IMR-90 (cell line): ENCODE data around the gene GPSM1. TPM values are rescaled to one million over a fixed set of nuclear protein-coding genes. Genes with fewer than 3 reads are reported as not detected.

Source experiments
- ATAC-seq: fragments of 200-7000 bp; cut with Tn5 transposase; 2 replicates; pipeline ENCODE4 v1.9.1; 2020; ENCODE audit warnings: low read depth, mild to moderate bottlenecking, moderate library complexity
- BruUV-seq: library from RNA; stranded (reverse); fragments of 400-500 nt; replicated peaks from 2 replicates; lab custom pipeline; 2021; lab: Mats Ljungman, UMichigan
- CTCF ChIA-PET: fragments of 300-600 bp; formaldehyde crosslinking; extraction: SDS; loops from one replicate; lab custom pipeline; 2021; ENCODE audit warnings: antibody characterized with exemption; lab: Yijun Ruan, JAX
- POLR2A ChIA-PET: fragments of 300-600 bp; sonication (Branson Sonifier 250); formaldehyde crosslinking; loops from one replicate; lab custom pipeline; 2022; ENCODE audit warnings: antibody characterized with exemption; ENCODE audit not compliant: unreplicated experiment; lab: Charles Lee
- DNase-seq: peaks from one replicate; pipeline ENCODE4 v3.0.0; 2013
- H2AFZ ChIP-seq: replicated peaks from 2 replicates; pipeline ENCODE3; 2013; ENCODE audit warnings: low read length, mild to moderate bottlenecking; ENCODE audit not compliant: poor library complexity
- H2AK5ac ChIP-seq: 2 replicates; pipeline ENCODE4 v1.6.1; 2013; ENCODE audit warnings: low read depth, low read length, inconsistent platforms
- H2AK9ac ChIP-seq: replicated peaks from 2 replicates; pipeline ENCODE3; 2013; ENCODE audit warnings: mild to moderate bottlenecking, low read depth, low read length, moderate library complexity; ENCODE audit not compliant: poor library complexity
- H2BK120ac ChIP-seq: 2 replicates; pipeline ENCODE4 v1.6.1; 2013; ENCODE audit warnings: low read depth, low read length, inconsistent platforms
- H2BK15ac ChIP-seq: 3 replicates; pipeline ENCODE4 v1.6.1; 2013; ENCODE audit warnings: low read depth, low read length, inconsistent platforms
- H2BK20ac ChIP-seq: 2 replicates; pipeline ENCODE4 v1.6.1; 2013; ENCODE audit warnings: low read depth, mild to moderate bottlenecking, inconsistent platforms, low read length, moderate library complexity
- H2BK5ac ChIP-seq: 2 replicates; pipeline ENCODE4 v1.6.1; 2013; ENCODE audit warnings: mild to moderate bottlenecking, low read depth, low read length, inconsistent platforms; ENCODE audit not compliant: poor library complexity, severe bottlenecking
- H3K14ac ChIP-seq: replicated peaks from 2 replicates; pipeline ENCODE4 v1.6.1; 2013; ENCODE audit warnings: low read depth, low read length, inconsistent platforms
- H3K18ac ChIP-seq: 2 replicates; pipeline ENCODE4 v1.6.1; 2013; ENCODE audit warnings: low read depth, low read length, control low read depth
- H3K23ac ChIP-seq: 2 replicates; pipeline ENCODE4 v1.6.1; 2013; ENCODE audit warnings: low read depth, low read length, inconsistent platforms
- H3K27ac ChIP-seq: 2 replicates; pipeline ENCODE4 v1.5.1; 2013; ENCODE audit warnings: mild to moderate bottlenecking, control low read depth, low read length; ENCODE audit not compliant: insufficient read depth
- H3K27me3 ChIP-seq: 2 replicates; pipeline ENCODE4 v1.6.1; 2013; ENCODE audit warnings: low read length; ENCODE audit not compliant: control insufficient read depth, insufficient read depth
- H3K36me3 ChIP-seq: 2 replicates; pipeline ENCODE4 v1.6.1; 2013; ENCODE audit warnings: low read length, mixed read lengths; ENCODE audit not compliant: control insufficient read depth, insufficient read depth
- H3K4ac ChIP-seq: 2 replicates; pipeline ENCODE4 v1.6.1; 2013; ENCODE audit warnings: low read depth, low read length, inconsistent platforms
- H3K4me1 ChIP-seq: 2 replicates; pipeline ENCODE4 v1.6.1; 2013; ENCODE audit warnings: low read length, mixed read lengths; ENCODE audit not compliant: control insufficient read depth, insufficient read depth
- H3K4me2 ChIP-seq: 2 replicates; pipeline ENCODE4 v1.6.1; 2013; ENCODE audit warnings: low read depth, mild to moderate bottlenecking, control low read depth, low read length, moderate library complexity
- H3K4me3 ChIP-seq: 2 replicates; pipeline ENCODE4 v1.5.1; 2013; ENCODE audit warnings: low read depth, mild to moderate bottlenecking, control low read depth, low read length, moderate library complexity; ENCODE audit not compliant: insufficient read depth
- H3K56ac ChIP-seq: 2 replicates; pipeline ENCODE4 v1.6.1; 2013; ENCODE audit warnings: low read length, inconsistent platforms; ENCODE audit not compliant: insufficient read depth; ENCODE audit errors: extremely low read depth
- H3K79me1 ChIP-seq, 2 experiments: 2 replicates each; pipeline ENCODE4 v1.6.1; 2013; ENCODE audit warnings: low read length in 2 of 2, inconsistent platforms in 1 of 2, low read depth in 1 of 2
- H3K9ac ChIP-seq: 2 replicates; pipeline ENCODE4 v1.6.1; 2013; ENCODE audit warnings: low read depth, low read length, control low read depth
- H3K9me1 ChIP-seq: 2 replicates; pipeline ENCODE4 v1.6.1; 2013; ENCODE audit warnings: low read length, inconsistent platforms; ENCODE audit not compliant: insufficient read depth
- H3K9me3 ChIP-seq: 2 replicates; pipeline ENCODE4 v1.6.1; 2013; ENCODE audit warnings: low read length; ENCODE audit not compliant: control insufficient read depth, insufficient read depth
- H4K20me1 ChIP-seq: 2 replicates; pipeline ENCODE4 v1.6.1; 2013; ENCODE audit warnings: low read length, inconsistent platforms; ENCODE audit not compliant: insufficient read depth
- H4K5ac ChIP-seq: 2 replicates; pipeline ENCODE4 v1.6.1; 2013; ENCODE audit warnings: mild to moderate bottlenecking, low read depth, low read length, control low read depth
- H4K8ac ChIP-seq, 2 experiments: 2 replicates each; pipeline ENCODE4 v1.6.1; 2013; ENCODE audit warnings: low read depth in 2 of 2, low read length in 2 of 2, control low read depth in 1 of 2, inconsistent platforms in 1 of 2
- H4K91ac ChIP-seq: 2 replicates; pipeline ENCODE4 v1.6.1; 2013; ENCODE audit warnings: low read depth, low read length, inconsistent platforms; ENCODE audit not compliant: insufficient read depth
- BHLHE40 ChIP-seq: fragments of 150-350 bp; IDR thresholded peaks from 2 replicates; pipeline ENCODE4 v1.6.1; 2016; ENCODE audit warnings: mild to moderate bottlenecking, low read depth, low read length
- CTCF ChIP-seq: conservative IDR thresholded peaks from 2 replicates; pipeline ENCODE4 v1.5.1; 2012; ENCODE audit warnings: mild to moderate bottlenecking, low read depth, low read length, improper control_type of control experiment
- FOS ChIP-seq: fragments of 150-350 bp; IDR thresholded peaks from 2 replicates; pipeline ENCODE4 v1.6.1; 2016; ENCODE audit warnings: low read depth, low read length
- MAZ ChIP-seq: IDR thresholded peaks from 2 replicates; pipeline ENCODE4 v1.6.1; 2012; ENCODE audit warnings: low read depth, mild to moderate bottlenecking, low read length, improper control_type of control experiment, moderate library complexity, borderline replicate concordance
- MXI1 ChIP-seq: IDR thresholded peaks from 2 replicates; pipeline ENCODE4 v1.6.1; 2012; ENCODE audit warnings: low read depth, mild to moderate bottlenecking, low read length, moderate library complexity, borderline replicate concordance
- POLR2A ChIP-seq: IDR thresholded peaks from 2 replicates; pipeline ENCODE4 v1.6.1; 2012; ENCODE audit warnings: mild to moderate bottlenecking, low read depth, low read length
- RAD21 ChIP-seq: IDR thresholded peaks from 2 replicates; pipeline ENCODE4 v1.6.1; 2012; ENCODE audit warnings: low read length, improper control_type of control experiment
- RCOR1 ChIP-seq: IDR thresholded peaks from 2 replicates; pipeline ENCODE4 v1.6.1; 2012; ENCODE audit warnings: mild to moderate bottlenecking, low read length, improper control_type of control experiment; ENCODE audit not compliant: insufficient replicate concordance
- USF2 ChIP-seq: fragments of 150-350 bp; IDR thresholded peaks from 2 replicates; pipeline ENCODE4 v1.6.1; 2017; ENCODE audit warnings: mild to moderate bottlenecking, antibody characterized with exemption, low read length, low read depth
- WGBS, 2 experiments: methylation state at CpG; one replicate each; pipeline versions ENCODE4 v1.1.5 to v1.1.7; 2013; ENCODE audit warnings: missing lambda C conversion rate in 2 of 2; ENCODE audit not compliant: insufficient read length in 1 of 2; ENCODE audit errors: extremely low coverage in 2 of 2; 5-methylcytosine and 5-hydroxymethylcytosine counted together
- dilution Hi-C: fragments of 300-500 bp; cut with HindIII; formaldehyde crosslinking; loops from one replicate; pipeline ENCODE4 v1.14.3; 2018; ENCODE audit warnings: low sequenced_read_pairs; ENCODE audit not compliant: unreplicated experiment
- in situ Hi-C: fragments of 300-500 bp; cut with MboI; formaldehyde crosslinking; loops from 3 replicates; pipeline ENCODE4 v1.14.3; 2019; ENCODE audit warnings: low sequenced_read_pairs, inconsistent platforms, mixed read lengths
- intact Hi-C: fragments of 100-400 bp; cut with micrococcal nuclease; formaldehyde crosslinking; loops from 2 replicates; pipeline ENCODE4 v1.10.0; 2022
- polyA plus RNA-seq, 3 experiments: library from polyadenylated mRNA; depleted of rRNA; stranded (reverse); fragments of >200 nt; gene quantifications; 2 replicates each; pipeline ENCODE4 v1.2.3, GENCODE V29; 2012; ENCODE audit warnings: low replicate concordance in 1 of 3
- total RNA-seq: library from RNA; depleted of rRNA; stranded (reverse); fragments of >200 nt; gene quantifications from 2 replicates; pipeline ENCODE4 v1.2.3, GENCODE V29; 2012

Gene GPSM1
- total and polyA plus RNA-seq, 2 of the 4 experiments (the other 2 are of a cell fraction) = 28.7 to 71.2 TPM

- no CpG with 5 or more reads among the region's 8 CpGs for WGBS, 2 experiments
- Histone ChIP-seq H4K8ac (no peak overlapping the region), H2AK9ac (peak overlapping the region; percentile 5), H2AFZ (peak overlapping the region; percentile 32), H3K4ac (no peak overlapping the region), H3K9ac (no peak overlapping the region), H3K4me3 (no peak overlapping the region), H4K5ac (no peak overlapping the region), H3K9me3 (no peaks in the 10 kb centered on the region), H2BK20ac (no peak overlapping the region), H3K56ac (no peak overlapping the region), H2BK120ac (no peak overlapping the region), H3K27me3 (no peaks in the 10 kb centered on the region), H2AK5ac (no peak overlapping the region), H4K91ac (no peak overlapping the region), H3K9me1 (peaks cover 9% of the 10 kb centered on the region), H3K4me2 (no peak overlapping the region), H2BK5ac (no peak overlapping the region), H3K79me1 (no peaks in the 10 kb centered on the region; a peak in 1 of 4 replicates), H3K27ac (no peak overlapping the region), H4K20me1 (no peaks in the 10 kb centered on the region), H3K4me1 (peaks cover 15% of the 10 kb centered on the region), H3K18ac (no peak overlapping the region), H3K14ac (no peak overlapping the region), H3K36me3 (peaks cover 25% of the 10 kb centered on the region), H2BK15ac (no peak overlapping the region), H3K23ac (no peak overlapping the region)
- CTCF ChIA-PET = no interaction called here
- ATAC-seq (no peak), DNase-seq (no peak)
- no TSS peak for BruUV-seq
- POLR2A ChIA-PET = no interaction called here
- TF ChIP-seq POLR2A (no peak), RAD21 (no peak), RCOR1 (no peak), MAZ (no peak), MXI1 (no peak), CTCF (no peak), FOS (no peak), USF2 (no peak), BHLHE40 (no peak)
- intact Hi-C loops = no loop called here
- dilution Hi-C loops = no loop called here
- in situ Hi-C loops = no loop called here
Observed at GRCh38 chr9:136376457-136376856, 49.1 kb downstream of the GPSM1 start.
